ENCODE data around the gene ANTXR1.
"Not testable (repeated sequence)": the region's sequence is repeated elsewhere in the genome, so short reads cannot be mapped to it uniquely, and the experiment has no call there.

Gene ANTXR1

DNA sequence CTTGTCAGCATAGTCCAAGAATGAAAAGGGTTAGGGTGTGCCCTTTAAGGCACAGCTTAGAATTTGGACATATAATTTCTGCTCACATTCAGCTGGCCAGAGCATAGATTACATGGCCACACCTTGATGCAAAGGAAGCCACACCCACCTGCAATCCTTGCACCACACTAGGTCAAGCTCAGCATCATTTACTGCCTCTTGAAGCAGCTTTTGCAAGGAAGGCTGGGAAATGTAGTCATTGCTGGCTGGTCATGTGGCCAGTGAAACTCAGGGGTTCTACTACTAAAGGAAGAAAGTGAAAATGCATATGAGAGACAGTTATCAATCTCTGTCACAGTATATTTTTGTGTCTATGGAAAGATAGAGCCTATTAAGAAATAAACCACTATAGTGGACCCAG is 214.7 kb downstream of the ANTXR1 start:
- no peak for DNase-seq (ENCODE audit: low read depth in 2 of 2)

DNA sequence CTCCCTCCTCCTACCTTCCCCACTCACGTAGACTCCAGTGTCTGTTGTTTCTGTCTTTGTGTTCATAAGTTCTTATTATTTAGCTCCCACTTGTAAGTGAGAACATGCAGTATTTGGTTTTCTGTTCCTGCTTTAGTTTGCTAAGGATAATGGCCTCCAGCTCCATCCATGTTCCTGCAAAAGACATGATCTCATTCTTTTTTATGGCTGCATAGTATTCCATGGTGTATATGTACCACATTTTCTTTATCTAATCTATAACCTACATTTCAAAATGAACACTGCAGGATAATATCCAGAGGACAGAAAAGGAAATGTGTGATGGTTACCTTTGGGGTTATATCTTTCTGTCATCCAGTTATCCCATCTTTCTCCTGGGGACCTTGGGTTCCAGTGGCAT is 218.0 kb downstream of the ANTXR1 start:
- not testable (repeated sequence) for DNase-seq (ENCODE audit: low read depth in 2 of 2)

DNA sequence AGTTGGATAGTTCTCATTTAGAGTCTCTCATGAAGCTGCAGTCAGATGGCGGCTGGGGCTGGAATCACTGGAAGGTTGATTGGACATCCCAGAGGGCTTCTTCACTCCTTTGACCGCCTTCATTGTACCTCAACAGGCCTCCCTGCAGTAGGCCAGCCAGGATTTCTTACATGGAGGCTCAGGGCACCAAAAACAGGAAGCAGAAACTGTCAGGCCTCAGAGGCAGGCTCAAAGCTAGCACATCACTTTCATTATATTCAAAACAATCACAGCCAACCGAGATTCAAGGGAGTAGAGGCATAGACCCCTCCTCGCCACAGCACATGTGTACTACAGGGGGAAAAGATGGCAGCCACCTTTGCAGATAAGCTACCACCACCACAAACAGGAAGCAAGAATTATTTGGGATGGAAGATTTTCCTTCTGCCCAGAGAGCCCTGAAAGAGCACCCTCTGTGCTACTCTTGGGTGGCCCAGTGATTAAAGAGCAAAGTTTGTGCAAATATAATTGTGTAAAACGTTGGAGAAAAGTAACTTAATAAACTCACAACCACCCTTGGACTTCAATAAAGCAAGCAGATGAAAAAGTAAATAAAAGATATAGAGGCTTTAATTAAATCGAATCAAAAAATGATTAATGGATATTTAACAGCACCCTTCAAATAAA is 218.8 kb downstream of the ANTXR1 start:
- no peak for DNase-seq (ENCODE audit: low read depth in 2 of 2)

DNA sequence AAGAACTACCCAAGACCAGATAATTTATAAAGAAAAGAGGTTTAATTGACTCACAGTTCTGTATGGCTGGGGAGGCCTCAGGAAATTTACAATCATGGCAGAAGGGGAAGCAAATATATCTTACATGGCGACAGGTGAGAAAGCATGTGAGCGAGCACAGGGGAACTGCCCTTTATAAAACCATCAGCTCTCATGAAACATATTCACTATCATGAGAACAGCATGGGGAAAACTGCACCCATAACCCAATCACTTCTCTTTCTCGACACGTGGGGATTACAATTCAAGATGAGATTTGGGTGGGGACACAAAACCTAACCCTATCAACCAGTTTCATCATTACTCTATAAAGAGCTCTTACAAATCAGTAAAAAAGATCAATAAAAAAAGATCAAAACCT is 222.9 kb downstream of the ANTXR1 start:
- DNase-seq (ENCODE audit: low read depth in 2 of 2): not testable (repeated sequence)

DNA sequence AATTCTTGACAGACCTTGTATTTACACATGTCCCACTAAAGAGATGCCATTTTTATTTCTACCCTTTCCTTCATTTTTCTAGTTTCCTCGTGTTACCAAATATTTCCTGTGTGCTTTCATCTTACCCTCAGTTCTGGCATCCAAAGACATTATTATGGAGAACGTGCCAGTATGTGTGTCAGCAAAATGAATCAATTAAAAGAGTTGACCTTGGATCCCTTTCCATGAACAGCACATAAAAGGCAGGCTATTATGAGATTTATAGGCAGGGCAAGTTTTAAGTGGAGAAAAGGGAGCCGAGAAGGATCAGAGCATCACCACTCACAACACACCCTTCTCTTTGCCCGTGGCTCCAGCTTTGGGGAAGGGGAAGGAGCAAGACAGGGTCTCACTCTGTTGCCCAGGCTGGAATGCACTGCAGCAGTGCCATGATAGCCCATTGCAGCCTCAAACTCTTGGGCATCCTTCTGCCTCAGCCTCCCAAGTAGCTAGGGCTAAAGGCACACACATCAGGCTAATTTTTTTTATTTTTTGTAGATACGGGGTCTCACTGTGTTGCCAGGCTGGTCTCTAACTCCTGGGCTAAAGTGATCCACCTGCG is 224.2 kb downstream of the ANTXR1 start:
- no peak for DNase-seq (ENCODE audit: low read depth in 2 of 2)

DNA sequence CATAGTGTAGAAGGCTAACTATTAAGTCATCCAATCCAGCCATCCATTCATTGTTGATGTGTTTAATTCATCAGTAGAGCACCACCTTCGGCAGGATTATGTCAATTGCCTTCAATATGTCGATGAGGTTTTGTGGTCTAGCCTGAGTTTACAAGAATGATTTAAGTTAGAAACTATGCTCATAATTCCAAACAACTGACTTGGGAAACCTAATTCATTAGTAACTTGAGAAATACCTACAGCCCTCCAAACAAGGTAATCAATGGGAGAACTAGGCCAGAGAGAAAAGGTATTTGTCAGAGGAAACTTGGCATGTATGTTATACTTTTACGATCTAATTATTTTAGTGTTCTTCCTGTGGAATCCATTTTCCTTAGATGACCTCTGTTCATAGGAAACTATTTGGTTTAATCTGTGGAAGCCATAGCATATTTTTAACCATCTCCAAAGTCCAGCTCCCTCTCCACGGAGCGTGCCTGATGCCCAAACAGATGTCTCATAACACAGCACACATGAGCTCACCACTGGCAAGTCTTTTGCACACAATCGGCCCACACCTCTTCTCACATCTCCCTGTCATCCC is 225.6 kb downstream of the ANTXR1 start:
- DNase-seq (ENCODE audit: low read depth in 2 of 2): no peak

DNA sequence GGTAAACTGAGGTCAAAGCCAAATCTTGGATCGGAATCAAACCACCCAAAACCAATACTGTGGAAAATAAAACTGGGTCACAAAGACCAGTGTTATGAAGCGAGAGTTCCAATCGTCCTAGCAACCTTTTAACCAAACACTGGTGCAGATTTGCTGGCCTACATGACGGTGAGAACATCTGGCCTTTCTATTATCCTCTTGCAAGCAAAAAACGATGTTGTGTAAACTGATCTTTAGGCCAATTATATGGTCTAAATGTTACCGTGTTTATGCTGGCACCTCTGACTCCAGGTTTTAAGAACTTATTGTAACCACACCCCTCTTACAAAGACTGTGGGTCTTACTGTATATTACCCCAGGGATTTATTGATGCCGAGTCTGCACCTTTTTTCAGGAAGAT is 228.1 kb downstream of the ANTXR1 start:
- no peak for DNase-seq (ENCODE audit: low read depth in 2 of 2)

DNA sequence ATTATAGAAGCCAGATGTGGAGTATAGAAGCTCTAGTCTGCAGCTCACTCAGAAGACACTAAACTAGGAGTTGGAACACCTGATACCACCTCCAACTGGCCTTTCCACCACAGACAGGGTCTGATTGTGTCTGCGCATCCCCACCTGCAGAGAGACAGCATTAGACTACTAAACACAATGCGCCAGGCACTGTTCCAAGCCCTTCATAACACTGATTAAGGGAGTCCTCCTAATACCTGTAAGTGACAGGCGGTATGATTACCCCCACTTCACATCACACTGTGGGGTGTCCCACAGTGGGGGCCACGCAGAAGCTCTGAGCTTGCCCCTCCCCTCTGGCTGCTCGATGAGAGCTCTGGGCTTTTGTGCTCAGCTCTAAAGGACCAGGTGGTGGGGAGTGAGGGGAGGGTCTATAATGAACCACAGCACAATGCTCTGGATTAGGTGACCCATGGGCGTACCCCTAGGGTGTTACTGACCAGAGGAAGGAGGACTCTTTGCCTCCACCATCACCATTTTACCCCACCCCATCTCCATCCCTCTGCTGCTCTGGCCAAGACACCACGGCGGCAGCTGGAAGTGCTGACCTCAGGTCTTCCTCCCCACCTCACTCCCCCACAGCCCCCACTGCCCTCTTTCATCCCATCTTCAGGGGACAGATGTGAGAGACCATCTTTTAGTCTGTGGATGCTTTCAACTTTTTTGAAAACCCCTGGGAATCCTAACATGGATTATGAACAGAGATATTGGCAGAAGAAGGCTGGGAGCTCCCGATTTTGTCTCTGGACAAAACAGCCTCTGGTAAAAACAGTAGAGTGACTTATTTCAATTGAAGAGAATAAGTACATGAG is 228.9 kb downstream of the ANTXR1 start:
- DNase-seq (ENCODE audit: low read depth in 2 of 2): no peak

DNA sequence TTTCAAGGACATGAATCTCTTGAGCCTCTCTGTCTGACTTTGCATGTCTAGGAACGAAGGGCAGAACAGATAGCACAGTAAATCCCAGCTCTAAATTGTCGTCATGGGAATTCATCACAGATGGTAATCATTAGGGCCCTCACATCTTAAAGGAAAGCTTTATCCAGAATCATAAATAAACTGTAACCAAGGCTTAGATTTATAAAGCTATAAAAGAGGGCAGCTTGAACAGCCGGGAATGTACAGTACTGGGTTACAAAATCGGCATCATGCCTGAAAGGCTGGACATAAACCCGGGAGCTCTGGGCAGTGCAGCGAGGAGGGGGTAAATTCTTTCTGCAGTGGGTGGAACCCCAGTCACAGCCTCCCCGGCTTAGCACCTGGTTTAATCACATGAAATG is 229.7 kb downstream of the ANTXR1 start:
- no peak for DNase-seq (ENCODE audit: low read depth in 2 of 2)

DNA sequence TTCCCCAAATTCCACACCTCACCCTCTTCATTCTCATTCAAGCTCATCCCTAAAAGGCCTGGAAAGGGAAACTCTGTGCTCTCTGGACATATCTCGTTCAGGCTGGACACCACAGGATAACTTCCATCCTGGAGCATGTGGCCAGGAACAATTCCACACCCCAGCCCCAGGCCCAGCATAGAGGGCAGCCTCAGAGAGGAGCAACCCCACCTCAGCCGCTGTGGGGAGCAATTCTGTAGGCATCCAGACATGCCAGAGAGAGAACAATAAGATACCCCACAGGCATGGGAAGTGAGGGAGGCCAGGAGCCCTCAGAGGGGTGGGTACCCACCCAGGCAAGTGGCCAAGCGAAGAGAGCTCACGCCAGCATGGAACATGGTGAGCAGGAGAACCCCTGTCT is 230.7 kb downstream of the ANTXR1 start:
- DNase-seq (ENCODE audit: low read depth in 2 of 2): no peak

DNA sequence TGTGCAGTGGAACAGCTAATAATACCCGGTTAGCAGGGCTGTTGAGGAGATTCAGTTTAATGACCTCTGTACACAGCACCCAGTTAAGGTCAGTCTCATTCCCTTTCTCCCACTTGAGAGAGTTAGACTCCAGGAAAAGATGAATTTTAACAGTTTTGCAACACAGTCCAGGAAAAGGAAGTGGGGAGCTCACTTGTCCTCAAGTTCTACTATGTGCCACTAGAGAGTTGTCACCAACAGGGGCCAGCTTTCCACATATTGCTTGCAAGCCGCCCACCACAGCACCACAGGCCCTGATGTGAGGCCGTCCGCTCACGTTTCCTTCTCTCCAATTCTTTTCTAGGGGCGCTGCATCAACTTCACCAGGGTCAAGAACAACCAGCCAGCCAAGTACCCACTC is 231.9 kb downstream of the ANTXR1 start:
- no peak for DNase-seq (ENCODE audit: low read depth in 2 of 2)

DNA sequence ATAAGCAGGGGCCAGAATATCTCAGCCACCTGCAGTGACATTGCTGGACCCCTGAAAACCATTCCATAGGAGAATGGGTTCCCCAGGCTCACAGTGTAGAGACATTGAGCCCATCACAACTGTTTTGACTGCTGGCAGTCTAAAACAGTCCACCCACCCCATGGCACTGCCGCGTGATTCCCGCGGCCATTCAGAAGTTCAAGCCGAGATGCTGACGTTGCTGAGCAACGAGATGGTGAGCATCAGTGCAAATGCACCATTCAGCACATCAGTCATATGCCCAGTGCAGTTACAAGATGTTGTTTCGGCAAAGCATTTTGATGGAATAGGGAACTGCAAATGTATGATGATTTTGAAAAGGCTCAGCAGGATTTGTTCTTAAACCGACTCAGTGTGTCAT is 234.6 kb downstream of the ANTXR1 start:
- no peak for DNase-seq (ENCODE audit: low read depth in 2 of 2)

DNA sequence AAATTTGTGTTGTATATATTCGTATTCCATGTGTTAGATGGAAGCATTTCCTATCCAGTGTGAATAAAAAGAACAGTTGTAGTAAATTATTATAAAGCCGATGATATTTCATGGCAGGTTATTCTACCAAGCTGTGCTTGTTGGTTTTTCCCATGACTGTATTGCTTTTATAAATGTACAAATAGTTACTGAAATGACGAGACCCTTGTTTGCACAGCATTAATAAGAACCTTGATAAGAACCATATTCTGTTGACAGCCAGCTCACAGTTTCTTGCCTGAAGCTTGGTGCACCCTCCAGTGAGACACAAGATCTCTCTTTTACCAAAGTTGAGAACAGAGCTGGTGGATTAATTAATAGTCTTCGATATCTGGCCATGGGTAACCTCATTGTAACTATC is 235.3 kb downstream of the ANTXR1 start:
- DNase-seq (ENCODE audit: low read depth in 2 of 2): no peak

DNA sequence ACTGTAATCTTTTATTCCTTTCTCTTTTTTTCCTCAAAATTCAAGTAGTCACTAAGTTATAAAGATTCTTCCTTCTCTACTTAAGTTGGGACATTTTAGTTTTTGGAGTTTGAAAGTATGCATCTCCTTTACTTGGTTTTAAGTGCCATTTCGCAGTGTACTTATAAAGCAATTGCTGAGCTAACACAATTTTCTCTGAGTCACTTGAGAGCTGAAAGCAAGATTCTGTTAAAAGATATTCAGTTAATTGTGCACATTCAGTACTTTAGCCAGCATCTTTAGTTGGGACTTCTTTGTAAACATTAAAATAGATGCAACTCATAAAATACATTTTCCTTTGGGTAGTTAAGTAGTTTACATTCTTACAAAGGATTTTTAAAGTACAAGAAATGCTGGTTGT is 238.0 kb downstream of the ANTXR1 start:
- DNase-seq (ENCODE audit: low read depth in 2 of 2): no peak

DNA sequence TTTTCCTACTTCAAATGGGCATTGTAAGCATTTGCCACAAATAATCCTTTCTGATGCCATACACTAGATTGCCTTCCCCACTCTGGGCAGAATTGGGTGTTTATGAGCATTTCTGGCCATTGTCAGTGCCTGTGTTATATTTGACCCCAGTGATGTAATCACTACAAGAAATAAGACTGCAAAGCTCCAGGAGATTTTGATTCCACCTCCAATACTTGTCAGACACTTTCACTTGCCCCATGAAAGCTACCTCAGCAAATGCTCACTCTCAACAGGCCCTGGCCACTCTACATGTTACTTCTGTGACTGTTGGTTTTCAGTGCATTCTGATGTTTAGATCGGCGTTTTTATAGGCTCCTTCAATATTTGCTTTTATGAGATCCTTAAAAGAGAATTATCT is 239.0 kb downstream of the ANTXR1 start:
- no peak for DNase-seq (ENCODE audit: low read depth in 2 of 2)

DNA sequence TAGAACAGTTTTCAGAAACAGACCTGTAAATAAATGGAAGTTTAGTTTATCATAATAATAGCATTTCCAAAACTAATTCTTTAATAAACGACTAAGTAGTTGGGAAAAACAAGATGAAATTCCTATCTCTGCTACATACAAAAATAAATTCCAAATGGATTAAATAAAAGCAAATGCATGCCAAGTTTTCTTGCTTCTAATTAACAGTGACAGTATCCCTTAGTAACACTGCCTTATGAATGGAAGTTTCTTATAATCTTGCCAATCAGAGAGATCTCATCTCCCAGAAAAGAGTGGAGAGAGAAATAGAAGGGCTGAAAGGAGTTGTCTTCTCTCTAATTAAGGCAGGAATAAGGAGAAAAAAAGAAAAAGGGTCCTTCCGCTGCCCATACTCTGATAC is 240.1 kb downstream of the ANTXR1 start:
- no peak for DNase-seq (ENCODE audit: low read depth in 2 of 2)

DNA sequence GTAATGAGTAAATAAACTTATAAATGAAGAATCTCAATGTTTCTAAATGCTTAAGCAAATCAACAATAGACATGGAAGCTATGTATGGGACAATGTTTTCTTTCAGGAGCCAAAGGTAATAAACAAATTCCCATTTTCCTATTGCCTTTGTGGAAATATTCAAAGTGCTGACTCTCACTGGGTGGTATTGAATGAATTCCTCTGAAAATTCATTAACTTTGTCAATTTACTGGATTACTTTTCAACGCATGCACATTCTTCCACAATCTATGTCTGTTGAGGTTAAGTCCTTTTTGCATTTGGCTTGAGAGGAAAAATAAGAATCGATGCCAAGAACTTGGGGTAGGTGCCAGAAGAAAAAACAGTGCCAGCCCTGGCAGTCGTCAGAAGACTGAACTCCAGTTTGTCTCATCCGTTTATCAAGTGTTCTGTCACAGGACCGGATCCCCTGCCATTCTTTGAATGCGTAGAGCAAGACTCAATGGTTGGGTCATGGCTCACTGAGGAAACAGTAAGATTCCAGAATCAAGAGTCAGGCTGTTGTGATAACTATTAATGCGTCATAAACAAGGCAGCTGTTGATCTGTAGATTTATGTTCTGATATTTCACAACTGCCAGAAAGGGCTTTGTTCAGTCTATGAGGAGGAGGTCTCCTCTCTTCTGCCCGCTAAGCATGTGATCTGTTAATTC is 240.8 kb downstream of the ANTXR1 start:
- DNase-seq (ENCODE audit: low read depth in 2 of 2): no peak

DNA sequence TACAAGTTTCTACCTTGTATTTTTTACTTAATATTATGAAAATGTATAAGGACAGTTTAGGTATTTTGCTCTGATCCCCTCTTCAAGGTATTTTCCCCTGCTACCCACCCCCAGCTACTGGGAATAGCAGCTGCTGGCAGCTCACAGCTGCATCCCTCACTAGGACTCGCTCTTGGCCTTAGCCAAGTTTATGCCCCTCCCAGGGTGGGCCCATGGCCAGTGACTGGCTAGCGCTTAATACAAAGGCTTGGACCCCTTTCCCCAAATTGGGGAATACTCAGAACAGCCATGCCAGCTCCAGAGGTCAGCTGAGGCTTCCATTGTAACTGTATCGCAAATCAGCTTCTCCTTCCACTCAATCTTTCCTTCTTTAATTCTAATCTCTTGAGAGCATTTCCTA is 242.8 kb downstream of the ANTXR1 start:
- no peak for DNase-seq (ENCODE audit: low read depth in 2 of 2)

DNA sequence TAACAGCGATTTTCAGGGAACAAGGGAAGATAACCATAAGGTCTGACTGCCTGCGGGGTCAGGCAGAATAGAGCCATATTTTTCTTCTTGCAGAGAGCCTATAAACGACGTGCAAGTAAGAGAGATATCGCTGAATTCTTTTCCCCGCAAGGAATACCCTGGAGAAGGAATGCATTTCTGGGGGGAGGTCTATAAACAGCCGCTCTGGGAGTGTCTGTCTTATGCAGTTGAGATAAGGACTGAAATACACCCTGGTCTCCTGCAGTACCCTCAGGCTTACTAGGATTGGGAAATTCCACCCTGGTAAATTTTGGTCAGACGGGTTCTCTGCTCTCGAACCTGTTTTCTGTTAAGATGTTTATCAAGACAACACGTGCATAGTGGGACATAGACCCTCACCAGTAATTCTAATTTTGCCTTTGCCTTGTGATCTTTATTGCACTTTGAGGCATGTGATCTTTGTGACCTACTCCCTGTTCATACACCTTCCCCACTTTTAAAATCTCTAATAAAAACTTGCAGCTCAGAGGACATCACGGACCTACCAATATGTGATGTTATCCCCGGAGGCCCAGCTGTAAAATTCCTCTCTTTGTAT is 247.1 kb downstream of the ANTXR1 start:
- DNase-seq (ENCODE audit: low read depth in 2 of 2): not testable (repeated sequence)

DNA sequence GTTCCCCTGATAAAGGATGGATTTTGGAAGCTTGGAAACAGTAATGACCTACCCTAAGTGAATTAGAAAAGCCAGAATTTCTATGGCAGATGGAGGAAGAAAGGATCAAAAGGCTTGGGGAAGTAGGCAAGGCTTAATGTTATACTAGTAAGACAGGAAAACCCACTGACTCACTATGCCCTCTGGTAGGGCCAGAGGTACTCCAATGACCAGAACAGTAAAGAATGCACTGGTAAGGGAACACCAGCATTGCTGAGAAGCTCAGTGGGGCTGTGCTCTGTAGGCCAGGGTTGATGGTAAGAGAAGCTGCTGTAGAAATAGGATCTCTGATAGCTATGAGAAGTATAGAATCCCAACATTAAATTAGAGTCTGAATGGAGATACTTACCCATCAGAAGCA is 247.7 kb downstream of the ANTXR1 start:
- no peak for DNase-seq (ENCODE audit: low read depth in 2 of 2)

DNA sequence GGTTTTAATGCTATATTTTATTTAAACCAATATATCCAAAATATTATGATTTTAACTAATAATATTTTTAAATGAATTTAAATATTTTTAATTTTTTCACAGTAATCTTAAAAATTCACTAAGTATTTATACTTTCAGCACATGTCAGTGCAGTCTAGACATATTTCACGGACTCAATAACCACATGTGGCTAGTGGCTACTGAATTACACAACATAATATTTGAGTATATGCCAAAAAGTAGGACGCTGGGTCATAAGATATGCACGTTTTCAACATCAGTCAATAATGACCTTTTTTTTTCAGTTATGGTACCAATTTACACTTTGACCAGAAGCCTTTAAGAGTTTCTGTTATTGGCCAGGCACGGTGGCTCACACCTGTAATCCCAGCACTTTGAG is 256.4 kb downstream of the ANTXR1 start:
- no peak for DNase-seq (ENCODE audit: low read depth in 2 of 2)

DNA sequence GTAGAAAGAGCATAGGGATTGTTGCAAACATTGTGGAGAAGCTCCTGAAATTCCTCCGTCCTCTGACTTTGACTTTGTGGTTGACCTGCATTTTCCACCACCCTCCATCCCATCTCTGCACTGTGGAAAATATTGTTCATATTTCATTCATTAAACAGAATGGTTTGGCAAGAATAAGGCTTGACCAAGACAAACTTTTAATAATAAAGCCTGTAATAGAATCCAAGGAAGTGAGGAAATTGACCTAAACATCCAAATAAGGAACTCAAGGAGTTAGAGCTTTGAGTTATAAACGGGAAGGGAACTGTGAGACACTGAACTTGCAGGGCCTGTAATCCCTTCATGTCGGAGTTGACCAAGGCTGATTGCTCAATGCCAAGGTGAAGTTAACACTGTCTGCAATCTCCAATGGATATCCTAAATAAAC is 258.9 kb downstream of the ANTXR1 start:
- no peak for DNase-seq (ENCODE audit: low read depth in 2 of 2)

Data from stimulated activated CD8-positive, alpha-beta memory T cell treated with anti-CD3 and anti-CD28 coated beads, Interleukin-15, amount 100 ng/mL, for 4 hours (primary cell).